Measurements from ENCODE around the gene NTHL1. TPM values are rescaled to one million over a fixed set of nuclear protein-coding genes. Genes with fewer than 3 reads are reported as not detected.
A peak's percentile ranks its signal among the peaks of the same experiment; 100 is the strongest.

The NTHL1 gene
- total and polyA plus RNA-seq, 2 of the 13 experiments (the other 11 are each of a cell fraction or from before 2014, with no cell fraction given), result 47.5 to 64.9 TPM

GRCh38 chr16:2039274-2040031 lies 8.2 kb downstream of the NTHL1 start (continued):
- TF ChIP-seq, protein P1, sequence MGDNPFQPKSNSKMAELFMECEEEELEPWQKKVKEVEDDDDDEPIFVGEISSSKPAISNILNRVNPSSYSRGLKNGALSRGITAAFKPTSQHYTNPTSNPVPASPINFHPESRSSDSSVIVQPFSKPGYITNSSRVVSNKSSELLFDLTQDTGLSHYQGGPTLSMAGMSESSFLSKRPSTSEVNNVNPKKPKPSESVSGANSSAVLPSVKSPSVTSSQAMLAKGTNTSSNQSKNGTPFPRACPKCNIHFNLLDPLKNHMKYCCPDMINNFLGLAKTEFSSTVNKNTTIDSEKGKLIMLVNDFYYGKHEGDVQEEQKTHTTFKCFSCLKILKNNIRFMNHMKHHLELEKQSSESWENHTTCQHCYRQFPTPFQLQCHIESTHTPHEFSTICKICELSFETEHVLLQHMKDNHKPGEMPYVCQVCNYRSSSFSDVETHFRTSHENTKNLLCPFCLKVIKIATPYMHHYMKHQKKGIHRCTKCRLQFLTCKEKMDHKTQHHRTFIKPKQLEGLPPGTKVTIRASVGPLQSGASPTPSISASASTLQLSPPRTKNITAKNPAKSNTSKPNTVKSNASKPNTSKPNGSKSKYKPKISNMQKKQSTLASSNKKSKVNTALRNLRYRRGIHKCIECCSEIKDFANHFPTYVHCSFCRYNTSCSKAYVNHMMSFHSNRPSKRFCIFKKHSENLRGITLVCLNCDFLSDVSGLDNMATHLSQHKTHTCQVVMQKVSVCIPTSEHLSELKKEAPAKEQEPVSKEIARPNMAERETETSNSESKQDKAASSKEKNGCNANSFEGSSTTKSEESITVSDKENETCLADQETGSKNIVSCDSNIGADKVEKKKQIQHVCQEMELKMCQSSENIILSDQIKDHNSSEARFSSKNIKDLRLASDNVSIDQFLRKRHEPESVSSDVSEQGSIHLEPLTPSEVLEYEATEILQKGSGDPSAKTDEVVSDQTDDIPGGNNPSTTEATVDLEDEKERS (CRISPR knock-in tag; IDR thresholded peaks at IDR 0.05), result peak; percentile 87
- no peak for TF ChIP-seq KLF15 (CRISPR knock-in tag; IDR thresholded peaks at IDR 0.05; ENCODE audit: borderline replicate concordance)
- peak; percentile 49 for TF ChIP-seq RBM22 (optimal IDR thresholded peaks at IDR 0.05; ENCODE audit: low read length)
- TF ChIP-seq, protein P2, sequence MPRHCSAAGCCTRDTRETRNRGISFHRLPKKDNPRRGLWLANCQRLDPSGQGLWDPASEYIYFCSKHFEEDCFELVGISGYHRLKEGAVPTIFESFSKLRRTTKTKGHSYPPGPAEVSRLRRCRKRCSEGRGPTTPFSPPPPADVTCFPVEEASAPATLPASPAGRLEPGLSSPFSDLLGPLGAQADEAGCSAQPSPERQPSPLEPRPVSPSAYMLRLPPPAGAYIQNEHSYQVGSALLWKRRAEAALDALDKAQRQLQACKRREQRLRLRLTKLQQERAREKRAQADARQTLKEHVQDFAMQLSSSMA (CRISPR knock-in tag; IDR thresholded peaks at IDR 0.05), result 0 out of 2 replicates have a peak, but pooled peaks have one; percentile 35
- TF ChIP-seq MATR3 (CRISPR knock-in tag; IDR thresholded peaks at IDR 0.05), result no peak
- TF ChIP-seq ZNF484 (CRISPR knock-in tag; IDR thresholded peaks at IDR 0.05; ENCODE audit: borderline replicate concordance, low read depth), result no peak
- TF ChIP-seq JARID2 (CRISPR knock-in tag; IDR thresholded peaks at IDR 0.05; ENCODE audit: insufficient replicate concordance), result no peak
- TF ChIP-seq GFI1 (CRISPR knock-in tag; IDR thresholded peaks at IDR 0.05; ENCODE audit: borderline replicate concordance), result peak; percentile 71; the same call in 1 of the 2 replicates
- peak in 1 of 2 experiments; percentile 36; a peak in 2 of 4 replicates for TF ChIP-seq EP300 (IDR thresholded peaks at IDR 0.05; ENCODE audit: low read depth in 2 of 2, low read length in 2 of 2)
- TF ChIP-seq EP300 (CRISPR knock-in tag; IDR thresholded peaks at IDR 0.05; ENCODE audit: borderline replicate concordance), result peak; percentile 59; the same call in 1 of the 2 replicates
- no peak for TF ChIP-seq NFATC3 (CRISPR knock-in tag; IDR thresholded peaks at IDR 0.05)
- TF ChIP-seq ZNF431 (CRISPR knock-in tag; IDR thresholded peaks at IDR 0.05; ENCODE audit: borderline replicate concordance, low read depth), result peak; percentile 65; the same call in 1 of the 2 replicates
- no peak; the same call in 1 of the 2 replicates for TF ChIP-seq ZNF160 (CRISPR knock-in tag; IDR thresholded peaks at IDR 0.05)
- peak; percentile 60; the same call in 1 of the 2 replicates for TF ChIP-seq ZFP82 (CRISPR knock-in tag; IDR thresholded peaks at IDR 0.05; ENCODE audit: borderline replicate concordance)
- peak; percentile 93 for TF ChIP-seq ZNF747 (CRISPR knock-in tag; IDR thresholded peaks at IDR 0.05; ENCODE audit: borderline replicate concordance)
- no peak for TF ChIP-seq NBN (conservative IDR thresholded peaks at IDR 0.05)
- peak; percentile 20; the same call in 1 of the 2 replicates for TF ChIP-seq ZNF124 (CRISPR knock-in tag; IDR thresholded peaks at IDR 0.05)
- TF ChIP-seq ZNF432 (CRISPR knock-in tag; IDR thresholded peaks at IDR 0.05; ENCODE audit: borderline replicate concordance), result no peak
- no peak for TF ChIP-seq ADNP (CRISPR knock-in tag; IDR thresholded peaks at IDR 0.05)
- TF ChIP-seq ZNF768 (CRISPR knock-in tag; IDR thresholded peaks at IDR 0.05), result no peak; the same call in 1 of the 2 replicates
- TF ChIP-seq ONECUT2 (CRISPR knock-in tag; IDR thresholded peaks at IDR 0.05), result no peak
- TF ChIP-seq ZNF766 (CRISPR knock-in tag; IDR thresholded peaks at IDR 0.05; ENCODE audit: borderline replicate concordance), result 0 out of 2 replicates have a peak, but pooled peaks have one; percentile 29
- TF ChIP-seq ZNF230 (CRISPR knock-in tag; IDR thresholded peaks at IDR 0.05), result peak; percentile 69; the same call in 1 of the 2 replicates
- no peak for TF ChIP-seq ZXDC (CRISPR knock-in tag; IDR thresholded peaks at IDR 0.05)
